GM23338 (cell line): ENCODE data around the gene TNFRSF21.

Experiments
- EZH2 ChIP-seq: fragments of 200-600 bp; sonication (generic); IDR thresholded peaks from one replicate; pipeline ENCODE4 v1.8.0; 2017; ENCODE audit warnings: antibody characterized with exemption, mild to moderate bottlenecking, low read depth; ENCODE audit not compliant: unreplicated experiment
- EZH2phosphoT487 ChIP-seq: fragments of 200-600 bp; sonication (generic); IDR thresholded peaks from one replicate; pipeline ENCODE4 v1.8.1; 2018; ENCODE audit warnings: antibody characterized with exemption; ENCODE audit not compliant: unreplicated experiment
- POLR2AphosphoS5 ChIP-seq: IDR thresholded peaks from 2 replicates; pipeline ENCODE4 v1.6.1; 2016; ENCODE audit warnings: antibody characterized with exemption, low read depth
- ZNF331 ChIP-seq: fragments of 250-450 bp; sonication (Bioruptor Pico); IDR thresholded peaks from 2 replicates; pipeline ENCODE4 v1.5.0; 2020; ENCODE audit warnings: low read depth, mild to moderate bottlenecking, moderate library complexity
- TF ChIP-seq, protein P1 (sequence below), 2 experiments: fragments of 200-600 bp in 1 of 2; sonication (generic) in 1 of 2; conservative IDR thresholded peaks; 2 replicates each; pipeline versions ENCODE4 v1.5.1 to v1.6.1; 2016 to 2017; ENCODE audit warnings: antibody characterized with exemption in 2 of 2, low read depth in 2 of 2, mild to moderate bottlenecking in 2 of 2, moderate library complexity in 1 of 2
- TF ChIP-seq, protein P2 (sequence below): IDR thresholded peaks from one replicate; pipeline ENCODE4 v1.6.1; 2018; ENCODE audit warnings: antibody characterized with exemption; ENCODE audit not compliant: unreplicated experiment

GRCh38 chr6:47265971-47266370 is 43.7 kb downstream of the TNFRSF21 start:
- TF ChIP-seq POLR2AphosphoS5 (no peak), EZH2phosphoT487 (no peak), EZH2 (no peak), ZNF331 (CRISPR knock-in tag) (no peak)
- TF ChIP-seq, protein P1, sequence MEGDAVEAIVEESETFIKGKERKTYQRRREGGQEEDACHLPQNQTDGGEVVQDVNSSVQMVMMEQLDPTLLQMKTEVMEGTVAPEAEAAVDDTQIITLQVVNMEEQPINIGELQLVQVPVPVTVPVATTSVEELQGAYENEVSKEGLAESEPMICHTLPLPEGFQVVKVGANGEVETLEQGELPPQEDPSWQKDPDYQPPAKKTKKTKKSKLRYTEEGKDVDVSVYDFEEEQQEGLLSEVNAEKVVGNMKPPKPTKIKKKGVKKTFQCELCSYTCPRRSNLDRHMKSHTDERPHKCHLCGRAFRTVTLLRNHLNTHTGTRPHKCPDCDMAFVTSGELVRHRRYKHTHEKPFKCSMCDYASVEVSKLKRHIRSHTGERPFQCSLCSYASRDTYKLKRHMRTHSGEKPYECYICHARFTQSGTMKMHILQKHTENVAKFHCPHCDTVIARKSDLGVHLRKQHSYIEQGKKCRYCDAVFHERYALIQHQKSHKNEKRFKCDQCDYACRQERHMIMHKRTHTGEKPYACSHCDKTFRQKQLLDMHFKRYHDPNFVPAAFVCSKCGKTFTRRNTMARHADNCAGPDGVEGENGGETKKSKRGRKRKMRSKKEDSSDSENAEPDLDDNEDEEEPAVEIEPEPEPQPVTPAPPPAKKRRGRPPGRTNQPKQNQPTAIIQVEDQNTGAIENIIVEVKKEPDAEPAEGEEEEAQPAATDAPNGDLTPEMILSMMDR (conservative IDR thresholded peaks at IDR 0.05; ENCODE audit: low read depth in 2 of 2), result no peak
- TF ChIP-seq, protein P2, sequence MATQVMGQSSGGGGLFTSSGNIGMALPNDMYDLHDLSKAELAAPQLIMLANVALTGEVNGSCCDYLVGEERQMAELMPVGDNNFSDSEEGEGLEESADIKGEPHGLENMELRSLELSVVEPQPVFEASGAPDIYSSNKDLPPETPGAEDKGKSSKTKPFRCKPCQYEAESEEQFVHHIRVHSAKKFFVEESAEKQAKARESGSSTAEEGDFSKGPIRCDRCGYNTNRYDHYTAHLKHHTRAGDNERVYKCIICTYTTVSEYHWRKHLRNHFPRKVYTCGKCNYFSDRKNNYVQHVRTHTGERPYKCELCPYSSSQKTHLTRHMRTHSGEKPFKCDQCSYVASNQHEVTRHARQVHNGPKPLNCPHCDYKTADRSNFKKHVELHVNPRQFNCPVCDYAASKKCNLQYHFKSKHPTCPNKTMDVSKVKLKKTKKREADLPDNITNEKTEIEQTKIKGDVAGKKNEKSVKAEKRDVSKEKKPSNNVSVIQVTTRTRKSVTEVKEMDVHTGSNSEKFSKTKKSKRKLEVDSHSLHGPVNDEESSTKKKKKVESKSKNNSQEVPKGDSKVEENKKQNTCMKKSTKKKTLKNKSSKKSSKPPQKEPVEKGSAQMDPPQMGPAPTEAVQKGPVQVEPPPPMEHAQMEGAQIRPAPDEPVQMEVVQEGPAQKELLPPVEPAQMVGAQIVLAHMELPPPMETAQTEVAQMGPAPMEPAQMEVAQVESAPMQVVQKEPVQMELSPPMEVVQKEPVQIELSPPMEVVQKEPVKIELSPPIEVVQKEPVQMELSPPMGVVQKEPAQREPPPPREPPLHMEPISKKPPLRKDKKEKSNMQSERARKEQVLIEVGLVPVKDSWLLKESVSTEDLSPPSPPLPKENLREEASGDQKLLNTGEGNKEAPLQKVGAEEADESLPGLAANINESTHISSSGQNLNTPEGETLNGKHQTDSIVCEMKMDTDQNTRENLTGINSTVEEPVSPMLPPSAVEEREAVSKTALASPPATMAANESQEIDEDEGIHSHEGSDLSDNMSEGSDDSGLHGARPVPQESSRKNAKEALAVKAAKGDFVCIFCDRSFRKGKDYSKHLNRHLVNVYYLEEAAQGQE, result no peak
